Kidney epithelial cell (primary cell): Measurements from ENCODE around the gene FUT7. TPM values are rescaled to one million over a fixed set of nuclear protein-coding genes. Genes with fewer than 3 reads are reported as not detected.

ENCODE experiments used
- DNase-seq: peaks from one replicate; pipeline ENCODE4 v3.0.0-alpha.2; 2010; ENCODE audit warnings: low read depth
- H3K27me3 ChIP-seq: 2 replicates; pipeline ENCODE4 v1.6.0; 2011; ENCODE audit warnings: low read length; ENCODE audit not compliant: control insufficient read depth, insufficient read depth
- H3K36me3 ChIP-seq: 2 replicates; pipeline ENCODE4 v1.5.1; 2011; ENCODE audit warnings: low read length; ENCODE audit not compliant: control insufficient read depth, insufficient read depth
- H3K4me3 ChIP-seq: 2 replicates; pipeline ENCODE4 v1.5.1; 2011; ENCODE audit warnings: low read depth, mild to moderate bottlenecking, control low read depth, low read length
- CTCF ChIP-seq: IDR thresholded peaks from 2 replicates; pipeline ENCODE4 v1.5.1; 2011; ENCODE audit warnings: mild to moderate bottlenecking, moderate library complexity, low read length, control low read depth, inconsistent platforms; ENCODE audit not compliant: insufficient read depth, poor library complexity, severe bottlenecking
- total RNA-seq: library from RNA; depleted of rRNA; stranded (reverse); fragments of >200 nt; gene quantifications from 2 replicates; pipeline ENCODE4 v1.2.3, GENCODE V29; 2015

Gene FUT7
- total RNA-seq, 1 donor from 2014 or later = not detected

- Histone ChIP-seq H3K4me3 (no peak overlapping the region), H3K27me3 (peaks cover 34% of the 10 kb centered on the region), H3K36me3 (no peaks in the 10 kb centered on the region)
- TF ChIP-seq CTCF = no peak
- no peak for DNase-seq
Observed at GRCh38 chr9:136985853-136986252, 46.0 kb downstream of the FUT7 start.

- peaks cover 34% of the 10 kb centered on the region for H3K27me3 ChIP-seq
- DNase-seq = no peak
- no peaks in the 10 kb centered on the region for H3K36me3 ChIP-seq
- TF ChIP-seq CTCF = no peak
- H3K4me3 ChIP-seq = no peak overlapping the region
Observed at GRCh38 chr9:136985027-136985602, 46.8 kb downstream of the FUT7 start.

- DNase-seq = no peak
- no peak for TF ChIP-seq CTCF
- Histone ChIP-seq H3K4me3 (no peak overlapping the region), H3K36me3 (no peaks in the 10 kb centered on the region), H3K27me3 (peaks cover 34% of the 10 kb centered on the region)
Observed at GRCh38 chr9:136984464-136985026, 47.3 kb downstream of the FUT7 start.

- H3K27me3 ChIP-seq = peaks cover 34% of the 10 kb centered on the region
Observed at GRCh38 chr9:136983656-136984314, 48.1 kb downstream of the FUT7 start.

GRCh38 chr9:136983167-136983566 lies 48.7 kb downstream of the FUT7 start:
- no peak for DNase-seq
- no peak overlapping the region for H3K4me3 ChIP-seq
- H3K36me3 ChIP-seq = no peaks in the 10 kb centered on the region
- peaks cover 34% of the 10 kb centered on the region for H3K27me3 ChIP-seq
- no peak for TF ChIP-seq CTCF

More at GRCh38 chr9:136983656-136984314, 48.1 kb downstream of the FUT7 start:
- DNase-seq = no peak
- no peak for TF ChIP-seq CTCF
- H3K4me3 ChIP-seq = no peak overlapping the region
- H3K36me3 ChIP-seq = no peaks in the 10 kb centered on the region
